Sigmoid colon (tissue), 7 donors: ENCODE measurements around the gene TMEM182. TPM values are rescaled to one million over a fixed set of nuclear protein-coding genes. Genes with fewer than 3 reads are reported as not detected.

Experiments used
- DNase-seq: peaks from one replicate; pipeline ENCODE4 v3.0.0-alpha.2; 2019
- H3K27ac ChIP-seq, 4 donors: fragments of 200-600 bp; sonication (generic); one replicate each; pipeline ENCODE4 v1.5.1; 2016 to 2019; ENCODE audit warnings: mild to moderate bottlenecking in 1 of 4
- H3K27me3 ChIP-seq, 3 donors: fragments of 200-600 bp; sonication (generic); one replicate each; pipeline ENCODE4 v1.5.1; 2019; ENCODE audit warnings: mild to moderate bottlenecking in 1 of 3
- H3K36me3 ChIP-seq, 4 donors: fragments of 200-600 bp; sonication (generic); one replicate each; pipeline ENCODE4 v1.5.1; 2016 to 2019
- H3K4me1 ChIP-seq, 4 donors: fragments of 200-600 bp; sonication (generic); one replicate each; pipeline ENCODE4 v1.5.1; 2017 to 2019
- H3K4me3 ChIP-seq, 4 donors: fragments of 200-600 bp; sonication (generic); one replicate each; pipeline ENCODE4 v1.5.1; 2017 to 2019; ENCODE audit warnings: mild to moderate bottlenecking in 2 of 4, moderate library complexity in 1 of 4
- H3K9me3 ChIP-seq, 4 donors: fragments of 200-600 bp in 3 of 4; sonication (generic) in 3 of 4; one replicate each; pipeline versions ENCODE4 v1.5.1 to v1.6.1; 2013 to 2019
- EP300 ChIP-seq, 4 donors: sonication (generic); formaldehyde crosslinking; IDR thresholded peaks; one replicate each; pipeline ENCODE4 v1.6.1; 2017; ENCODE audit warnings: antibody characterized with exemption in 4 of 4
- POLR2A ChIP-seq, 2 donors: fragments of 450-650 bp; IDR thresholded peaks; one replicate each; pipeline ENCODE4 v1.6.1; 2016; ENCODE audit warnings: antibody characterized with exemption in 2 of 2, mild to moderate bottlenecking in 2 of 2, moderate library complexity in 2 of 2
- POLR2AphosphoS5 ChIP-seq, 4 donors: sonication (generic); formaldehyde crosslinking; IDR thresholded peaks; one replicate each; pipeline ENCODE4 v1.6.1; 2017; ENCODE audit warnings: antibody characterized with exemption in 4 of 4
- WGBS, 2 donors: extraction: QIAGEN DNeasy Blood & Tissue Kit; methylation state at CpG; one replicate each; pipeline ENCODE4 v1.1.7; 2013; 5-methylcytosine and 5-hydroxymethylcytosine counted together
- intact Hi-C: fragments of 100-400 bp; cut with DNase I; formaldehyde crosslinking; loops from one replicate; pipeline ENCODE4 v1.15.1; 2023
- polyA plus RNA-seq, 3 donors: library from polyadenylated mRNA; stranded (reverse); fragments of 200-250 nt; gene quantifications; one replicate each; pipeline ENCODE4 v1.2.3, GENCODE V29; 2013
- total RNA-seq, 4 donors: library from RNA; depleted of rRNA; stranded (reverse); fragments of >200 nt; gene quantifications; one replicate each; pipeline ENCODE4 v1.1.0, GENCODE V29; 2016
- TF ChIP-seq, protein P1 (sequence below), 4 experiments: fragments of 450-650 bp in 3 of 4; fragments of 200-600 bp in 1 of 4; IDR thresholded peaks; one replicate each; pipeline ENCODE4 v1.5.1; 2016 to 2019; ENCODE audit warnings: antibody characterized with exemption in 4 of 4, mild to moderate bottlenecking in 3 of 4, moderate library complexity in 2 of 4
- donor health status: healthy with polysubstance abuse.
- donor health status: Bipolar disorder and iron deficiency.
- donor health status: healthy.

The TMEM182 gene
- total and polyA plus RNA-seq, 7 donors, result 0.36 to 2.5 (median 1.7) TPM; not detected in 1

DNA sequence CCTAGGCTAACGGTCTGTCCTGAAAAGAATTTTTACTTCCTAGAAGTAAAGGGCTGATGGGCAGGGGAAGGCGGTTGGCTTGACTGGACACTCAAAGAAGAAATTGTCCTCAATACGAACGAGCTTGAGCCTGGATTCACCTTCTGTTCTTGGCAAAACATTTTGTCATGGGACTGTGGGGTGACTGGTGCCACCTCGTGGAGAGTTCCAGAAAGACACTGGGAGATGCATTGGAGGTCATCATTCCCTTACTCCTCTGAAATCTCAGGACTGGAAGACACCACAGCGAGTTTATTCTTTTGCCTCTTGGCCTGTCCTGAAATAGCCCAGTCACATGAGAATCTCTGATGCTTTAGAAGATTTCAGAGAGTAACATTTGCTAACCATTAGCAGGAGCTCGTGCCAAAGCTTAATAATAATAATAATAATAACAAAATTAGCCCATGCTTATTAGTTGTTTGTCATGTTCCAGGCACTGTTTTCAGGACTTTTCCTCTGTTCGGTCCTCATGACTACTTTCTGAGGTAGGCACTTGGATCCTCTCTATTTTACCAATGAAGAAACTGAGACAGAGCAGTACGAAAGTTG is 44.5 kb downstream of the TMEM182 start:
- 55 to 59% methylated on average over 9 of the region's 9 CpGs for WGBS, 2 donors
- peaks cover 0 to 14% (median 0%) of the 10 kb centered on the region in 4 donors for H3K9me3 ChIP-seq
- H3K27ac ChIP-seq, result no peak overlapping the region
- peaks cover 0 to 3% (median 0%) of the 10 kb centered on the region in 4 donors for H3K4me1 ChIP-seq
- no peak for TF ChIP-seq EP300 (IDR thresholded peaks at IDR 0.05)
- TF ChIP-seq POLR2AphosphoS5 (IDR thresholded peaks at IDR 0.05), result peak in 1 of 4 donors; percentile 23
- TF ChIP-seq, protein P1, sequence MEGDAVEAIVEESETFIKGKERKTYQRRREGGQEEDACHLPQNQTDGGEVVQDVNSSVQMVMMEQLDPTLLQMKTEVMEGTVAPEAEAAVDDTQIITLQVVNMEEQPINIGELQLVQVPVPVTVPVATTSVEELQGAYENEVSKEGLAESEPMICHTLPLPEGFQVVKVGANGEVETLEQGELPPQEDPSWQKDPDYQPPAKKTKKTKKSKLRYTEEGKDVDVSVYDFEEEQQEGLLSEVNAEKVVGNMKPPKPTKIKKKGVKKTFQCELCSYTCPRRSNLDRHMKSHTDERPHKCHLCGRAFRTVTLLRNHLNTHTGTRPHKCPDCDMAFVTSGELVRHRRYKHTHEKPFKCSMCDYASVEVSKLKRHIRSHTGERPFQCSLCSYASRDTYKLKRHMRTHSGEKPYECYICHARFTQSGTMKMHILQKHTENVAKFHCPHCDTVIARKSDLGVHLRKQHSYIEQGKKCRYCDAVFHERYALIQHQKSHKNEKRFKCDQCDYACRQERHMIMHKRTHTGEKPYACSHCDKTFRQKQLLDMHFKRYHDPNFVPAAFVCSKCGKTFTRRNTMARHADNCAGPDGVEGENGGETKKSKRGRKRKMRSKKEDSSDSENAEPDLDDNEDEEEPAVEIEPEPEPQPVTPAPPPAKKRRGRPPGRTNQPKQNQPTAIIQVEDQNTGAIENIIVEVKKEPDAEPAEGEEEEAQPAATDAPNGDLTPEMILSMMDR (IDR thresholded peaks at IDR 0.05), result peak; percentile 65 to 81 (median 73)
- no peak overlapping the region for H3K4me3 ChIP-seq
- intact Hi-C loops, result loop anchor here (1.0 kb wide), 1 partner anchor 53 kb away; no protein-coding TSS in a partner anchor
- peak; percentile 84 for DNase-seq
- no peaks in the 10 kb centered on the region for H3K27me3 ChIP-seq
- H3K36me3 ChIP-seq, result no peaks in the 10 kb centered on the region

DNA sequence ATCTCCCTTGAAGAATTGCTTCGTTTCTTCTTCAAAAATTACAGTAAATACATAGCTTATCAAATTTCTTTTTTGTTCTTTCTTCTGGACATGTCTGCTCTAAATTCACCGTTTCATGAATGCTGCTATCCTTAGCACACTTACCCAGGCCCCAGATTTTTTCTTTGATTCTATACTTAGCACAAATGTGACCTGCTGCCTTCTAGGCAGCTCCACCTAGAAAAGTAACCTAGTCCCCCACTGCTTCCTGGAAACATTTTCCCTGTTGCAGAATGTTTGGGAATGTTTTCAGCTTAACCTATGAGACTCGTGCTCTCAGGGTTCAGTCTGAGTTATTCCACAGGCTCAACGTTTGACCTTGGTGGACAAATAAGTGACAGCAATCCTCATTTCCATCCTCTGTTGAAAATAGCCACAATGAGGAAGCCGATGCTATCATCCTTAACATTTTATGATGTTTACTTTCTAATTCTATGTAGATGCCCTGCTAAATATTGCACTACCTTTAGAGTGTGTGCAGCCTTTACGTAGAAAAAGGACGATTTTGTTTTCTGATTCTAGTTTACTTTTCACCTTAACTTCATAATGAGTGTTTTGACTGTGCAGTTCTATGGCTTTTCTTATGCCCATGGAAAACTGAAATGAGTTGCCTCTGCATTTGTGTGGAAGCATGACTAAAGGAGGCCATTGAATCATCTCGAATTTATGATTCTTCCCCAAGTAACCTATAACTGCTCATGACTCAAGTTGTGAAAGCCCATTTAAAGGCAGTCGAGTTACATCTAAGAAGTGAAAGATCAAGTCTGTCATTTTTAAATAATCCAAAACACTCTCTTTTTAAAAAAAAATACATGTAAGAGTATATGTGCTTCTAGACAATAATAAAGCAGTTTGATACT is 47.7 kb downstream of the TMEM182 start:
- no peaks in the 10 kb centered on the region for H3K9me3 ChIP-seq
- DNase-seq, result no peak
- no peak overlapping the region for H3K27ac ChIP-seq
- TF ChIP-seq, protein P1 (IDR thresholded peaks at IDR 0.05), result no peak
- no peak for TF ChIP-seq POLR2AphosphoS5 (IDR thresholded peaks at IDR 0.05)
- no peak for TF ChIP-seq POLR2A (IDR thresholded peaks at IDR 0.05)
- TF ChIP-seq EP300 (IDR thresholded peaks at IDR 0.05), result no peak
- no peak overlapping the region for H3K4me3 ChIP-seq
- no peaks in the 10 kb centered on the region for H3K36me3 ChIP-seq
- peaks cover 0 to 3% (median 0%) of the 10 kb centered on the region in 4 donors for H3K4me1 ChIP-seq
- no peaks in the 10 kb centered on the region for H3K27me3 ChIP-seq
- 24 to 69% methylated on average over 9 of the region's 9 CpGs for WGBS, 2 donors
- intact Hi-C loops, result no loop called here

DNA sequence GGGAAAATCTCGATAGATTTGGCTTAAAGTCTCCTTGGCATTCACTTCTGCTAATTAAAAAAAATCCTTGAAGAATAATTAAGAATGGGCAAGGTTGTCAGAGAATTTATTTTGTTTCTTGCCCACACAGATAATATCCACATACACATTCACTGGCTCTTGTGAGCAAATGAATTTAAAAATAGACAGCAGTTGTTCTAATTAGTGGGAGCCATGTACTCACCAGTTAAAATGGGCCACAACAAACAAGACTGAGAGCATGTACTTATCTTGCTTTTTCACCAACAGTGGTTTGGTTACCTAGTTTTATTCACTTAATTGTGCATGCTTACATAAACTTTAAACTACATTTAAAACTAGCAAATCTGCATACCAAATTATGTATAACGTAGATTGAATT is 53.5 kb downstream of the TMEM182 start:
- 88 to 91% methylated on average over 2 of the region's 2 CpGs for WGBS, 2 donors
- intact Hi-C loops, result no loop called here

DNA sequence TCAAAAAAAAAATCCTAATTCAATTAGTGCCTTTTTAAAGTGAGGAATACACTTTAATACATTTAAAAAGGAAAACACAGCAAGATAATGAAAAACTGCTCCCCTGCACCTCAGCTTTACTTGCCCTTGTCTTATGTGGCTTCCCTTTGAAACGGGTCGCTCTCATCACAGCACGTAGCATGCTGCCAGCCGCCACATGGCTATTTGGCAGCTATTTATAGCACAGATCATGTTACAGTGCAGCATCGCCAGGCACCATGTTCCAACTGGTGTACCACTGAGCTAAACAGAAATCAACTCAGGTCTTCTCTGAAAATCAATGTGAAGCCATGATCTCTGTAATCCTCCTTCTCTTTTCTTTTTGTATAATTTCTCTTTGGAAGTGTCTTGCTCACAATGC is 65.1 kb downstream of the TMEM182 start:
- H3K4me3 ChIP-seq, result no peak overlapping the region
- WGBS, 2 donors, result 48 to 80% methylated on average over 5 of the region's 5 CpGs
- TF ChIP-seq POLR2AphosphoS5 (IDR thresholded peaks at IDR 0.05), result no peak
- no peak for TF ChIP-seq EP300 (IDR thresholded peaks at IDR 0.05)
- no peak for TF ChIP-seq POLR2A (IDR thresholded peaks at IDR 0.05)
- TF ChIP-seq, protein P1 (IDR thresholded peaks at IDR 0.05), result no peak
- DNase-seq, result no peak
- no peaks in the 10 kb centered on the region for H3K9me3 ChIP-seq
- H3K4me1 ChIP-seq, result peaks cover 0 to 8% (median 6%) of the 10 kb centered on the region in 4 donors
- no peaks in the 10 kb centered on the region for H3K27me3 ChIP-seq
- H3K27ac ChIP-seq, result no peak overlapping the region
- intact Hi-C loops, result no loop called here
- no peaks in the 10 kb centered on the region for H3K36me3 ChIP-seq

More for the DNA sequence above, 53.5 kb downstream of the TMEM182 start:
- no peak overlapping the region for H3K27ac ChIP-seq
- H3K36me3 ChIP-seq, result no peaks in the 10 kb centered on the region
- no peaks in the 10 kb centered on the region for H3K4me1 ChIP-seq
- TF ChIP-seq POLR2A (IDR thresholded peaks at IDR 0.05) (no peak), POLR2AphosphoS5 (IDR thresholded peaks at IDR 0.05) (no peak), EP300 (IDR thresholded peaks at IDR 0.05) (no peak)
- TF ChIP-seq, protein P1 (IDR thresholded peaks at IDR 0.05), result no peak
- H3K27me3 ChIP-seq, result no peaks in the 10 kb centered on the region
- no peak overlapping the region for H3K4me3 ChIP-seq
- H3K9me3 ChIP-seq, result no peaks in the 10 kb centered on the region
- DNase-seq, result no peak
